Stimulated activated naive B cell treated with anti-CD40 and anti-IgM and Interleukin-4, amounts not matched to agents 10 μg/mL and 1 μg/mL and 100 μg/mL, for 72 hours (primary cell): ENCODE results near the gene NCBP2L.
A peak's percentile ranks its signal among the peaks of the same experiment; 100 is the strongest.

Experiments
- ATAC-seq, 2 donors: fragments of 150-1000 bp; cut with Tn5 transposase; replicated peaks; 2 replicates each; pipeline ENCODE4 v1.10.0; 2021; ENCODE audit warnings: moderate library complexity in 1 of 2
- DNase-seq: peaks from one replicate; pipeline ENCODE4 v3.0.0; 2021
- H3K27ac Mint-ChIP-seq: one replicate; pipeline ENCODE4 v1.8.0; 2022; ENCODE audit warnings: mild to moderate bottlenecking, mixed read lengths
- H3K27me3 Mint-ChIP-seq, 2 donors: one replicate each; pipeline ENCODE4 v1.8.0; 2022; ENCODE audit warnings: mixed read lengths in 2 of 2
- H3K36me3 Mint-ChIP-seq, 2 donors: one replicate each; pipeline ENCODE4 v1.8.0; 2022; ENCODE audit warnings: mixed read lengths in 2 of 2, mild to moderate bottlenecking in 1 of 2
- H3K4me1 Mint-ChIP-seq, 2 donors: one replicate each; pipeline ENCODE4 v1.8.0; 2022; ENCODE audit warnings: mixed read lengths in 2 of 2, mild to moderate bottlenecking in 1 of 2
- H3K4me3 Mint-ChIP-seq, 2 donors: one replicate each; pipeline ENCODE4 v1.8.0; 2022; ENCODE audit warnings: mild to moderate bottlenecking in 2 of 2, mixed read lengths in 2 of 2, moderate library complexity in 1 of 2
- H3K9me3 Mint-ChIP-seq, 2 donors: one replicate each; pipeline ENCODE4 v1.8.0; 2022; ENCODE audit warnings: mixed read lengths in 2 of 2, mild to moderate bottlenecking in 1 of 2

The NCBP2L gene

DNA sequence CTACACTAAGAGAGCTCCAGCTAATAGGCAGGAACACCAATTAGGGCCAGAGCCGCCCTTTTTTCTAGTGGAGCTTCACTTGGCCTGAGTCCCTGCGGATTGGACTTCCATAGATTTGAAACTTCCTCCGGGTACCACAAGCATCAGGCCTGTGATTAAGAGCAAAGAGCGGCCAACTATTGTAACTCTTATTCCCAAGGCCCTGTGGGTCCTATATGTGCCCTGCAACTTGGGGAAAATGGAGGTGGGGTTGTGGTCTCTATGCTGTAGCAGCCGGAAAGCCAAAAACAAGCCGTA, at the start of gene NCBP2L:
Gene NCBP2L (plus strand): TSS at position 198 of the 297 bp plus-strand sequence. CDS start 16,488 bp downstream, outside the sequence.
- DNase-seq (no peak), ATAC-seq (no peak)
- H3K27ac Mint-ChIP-seq, result no peak within 1 kb of the TSS
- H3K9me3 Mint-ChIP-seq, result no peaks in the 10 kb centered on the region
- peaks cover 0 to 17% of the 10 kb centered on the region in 2 donors for H3K27me3 Mint-ChIP-seq
- no peaks in the 10 kb centered on the region for H3K36me3 Mint-ChIP-seq
- peaks cover 11 to 20% of the 10 kb centered on the region in 2 donors for H3K4me1 Mint-ChIP-seq
- H3K4me3 Mint-ChIP-seq, result peak within 1 kb of the TSS; percentile 79 to 80

DNA sequence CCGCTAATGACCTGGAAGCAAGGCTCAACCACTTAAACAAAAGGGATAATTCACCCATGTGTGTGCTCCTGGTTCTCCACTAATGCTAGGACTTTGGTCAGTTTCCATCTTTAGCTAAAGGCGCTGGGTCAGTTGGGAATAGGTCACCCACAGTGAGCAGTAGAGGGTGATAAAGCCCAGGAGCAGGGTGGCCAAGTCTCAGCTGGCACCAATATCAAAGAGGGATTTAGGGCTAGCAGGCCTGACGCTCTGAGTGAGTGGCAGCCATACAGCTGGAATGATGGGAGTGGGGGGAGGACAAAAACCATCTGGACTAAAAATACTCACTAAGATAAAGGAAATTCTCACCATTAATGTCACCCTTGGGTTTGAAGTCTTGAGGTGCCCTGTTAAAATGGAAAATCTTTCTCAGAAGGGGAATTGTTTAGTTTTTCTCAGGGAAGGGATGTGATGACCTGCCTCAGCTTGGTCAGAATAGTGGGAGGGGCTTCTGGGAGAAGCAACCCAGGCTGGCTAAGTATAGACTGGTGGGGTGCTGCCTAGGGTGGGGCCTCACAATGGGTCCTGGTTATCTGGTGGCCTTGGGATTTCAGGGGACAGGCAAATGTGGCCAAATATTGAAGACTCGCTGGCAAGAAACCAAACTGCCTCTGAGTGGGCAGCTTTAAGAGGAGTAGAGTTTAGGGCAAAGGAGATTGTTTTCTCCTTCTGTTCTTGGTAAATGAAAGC, 49.0 kb upstream of the NCBP2L start:
- no peaks in the 10 kb centered on the region for H3K9me3 Mint-ChIP-seq
- DNase-seq, result no peak
- ATAC-seq, result no peak
- peaks cover 8 to 20% of the 10 kb centered on the region in 2 donors for H3K4me1 Mint-ChIP-seq
- no peaks in the 10 kb centered on the region for H3K27me3 Mint-ChIP-seq
- H3K27ac Mint-ChIP-seq, result no peak overlapping the region
- H3K36me3 Mint-ChIP-seq, result no peaks in the 10 kb centered on the region
- H3K4me3 Mint-ChIP-seq, result no peak overlapping the region

DNA sequence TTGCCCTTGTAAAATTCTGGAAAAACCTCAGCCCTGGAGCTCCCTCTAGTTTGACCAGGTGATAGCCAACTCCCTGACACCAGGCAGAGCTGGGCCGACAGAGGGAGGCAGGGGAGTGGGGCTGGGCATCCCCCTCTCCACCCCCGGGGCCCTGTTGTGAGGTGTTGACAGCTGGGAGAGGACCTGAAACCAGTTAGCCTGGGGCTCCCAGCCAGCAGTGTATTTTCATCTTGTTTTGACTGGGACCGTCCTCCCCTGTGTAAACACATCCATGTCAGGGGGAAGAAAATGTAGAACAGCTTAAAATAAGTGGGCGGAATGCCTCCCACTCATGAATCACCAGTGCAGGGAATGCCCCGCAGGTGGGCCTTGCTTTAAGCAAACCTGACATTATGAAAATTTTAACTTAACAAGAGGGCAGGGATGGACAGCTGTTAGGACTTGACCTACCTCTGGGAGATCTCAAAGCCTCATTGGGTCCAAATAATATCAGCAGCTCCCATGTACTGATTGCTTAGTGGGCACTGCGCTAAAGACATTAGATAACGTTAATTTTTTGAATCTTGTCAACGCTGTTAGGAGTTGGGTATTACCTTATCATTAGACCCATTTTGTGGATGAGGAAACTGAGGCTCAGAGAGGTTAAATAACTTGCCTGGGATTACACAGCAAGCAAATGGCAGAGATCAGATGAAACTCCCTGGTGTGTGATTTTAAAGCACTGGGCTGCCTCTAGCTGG, 47.8 kb upstream of the NCBP2L start:
- Mint-ChIP-seq H3K9me3 (no peaks in the 10 kb centered on the region), H3K4me3 (no peak overlapping the region), H3K27me3 (no peaks in the 10 kb centered on the region), H3K36me3 (no peaks in the 10 kb centered on the region), H3K4me1 (peaks cover 8 to 20% of the 10 kb centered on the region in 2 donors), H3K27ac (no peak overlapping the region)
- ATAC-seq, result peak; percentile 85 to 92
- DNase-seq, result peak; percentile 30

DNA sequence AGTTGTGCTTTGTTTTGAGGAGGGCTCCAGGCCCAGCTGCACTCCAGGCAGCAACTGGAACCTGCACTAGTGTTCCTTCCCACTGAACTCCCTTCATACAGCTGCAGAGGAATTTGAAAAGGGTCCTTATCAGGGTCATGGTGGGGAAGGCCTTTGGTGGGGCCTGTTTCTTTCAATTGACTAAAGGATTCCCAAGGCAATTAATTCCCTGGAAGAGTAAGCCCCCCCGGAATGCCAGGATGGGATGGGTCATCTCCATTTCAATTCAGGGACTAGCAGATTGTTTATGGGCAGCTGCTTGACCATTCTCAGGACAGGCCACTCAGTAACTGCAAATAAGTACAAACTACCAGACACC, 47.3 kb upstream of the NCBP2L start:
- Mint-ChIP-seq H3K9me3 (no peaks in the 10 kb centered on the region), H3K4me1 (peaks cover 8 to 20% of the 10 kb centered on the region in 2 donors), H3K27ac (no peak overlapping the region), H3K27me3 (no peaks in the 10 kb centered on the region), H3K4me3 (no peak overlapping the region), H3K36me3 (no peaks in the 10 kb centered on the region)
- ATAC-seq, result no peak
- DNase-seq, result no peak

DNA sequence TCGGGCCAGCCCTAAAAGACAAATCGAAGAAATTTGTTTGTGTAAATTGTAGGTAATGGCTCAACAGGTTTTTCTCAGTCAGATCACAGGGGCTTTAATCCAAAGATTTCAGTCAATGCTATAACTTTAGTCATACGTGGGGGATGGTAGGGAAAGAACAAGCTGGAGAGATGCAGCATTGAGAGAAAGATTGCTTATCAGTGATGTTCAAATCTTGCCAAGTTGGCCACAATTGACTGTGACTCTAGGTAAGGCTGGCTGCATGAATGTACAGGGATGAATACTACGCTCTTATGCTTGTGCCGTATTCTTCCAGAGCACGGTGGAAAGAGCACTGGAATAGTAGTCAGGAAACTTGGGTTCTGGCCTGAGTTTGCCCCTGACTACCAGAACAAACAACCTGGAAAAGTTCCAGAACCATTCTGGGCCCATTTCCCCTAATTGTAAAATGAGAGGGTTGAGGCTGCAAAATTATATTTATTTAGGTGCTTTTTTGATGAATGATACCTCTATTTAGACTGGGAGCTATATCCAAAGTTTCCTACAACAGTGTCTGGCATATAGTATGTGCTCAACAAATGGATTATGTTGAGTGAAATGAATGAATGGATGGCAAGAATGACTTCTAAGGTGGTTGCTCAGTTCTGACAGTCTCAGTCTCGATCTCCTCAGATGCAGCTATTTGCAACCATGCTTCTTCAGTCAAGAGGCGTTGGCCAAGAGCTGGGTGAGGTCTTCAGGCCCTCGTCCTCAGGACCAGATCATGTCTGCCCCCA, 46.4 kb upstream of the NCBP2L start:
- H3K9me3 Mint-ChIP-seq, result no peaks in the 10 kb centered on the region

DNA sequence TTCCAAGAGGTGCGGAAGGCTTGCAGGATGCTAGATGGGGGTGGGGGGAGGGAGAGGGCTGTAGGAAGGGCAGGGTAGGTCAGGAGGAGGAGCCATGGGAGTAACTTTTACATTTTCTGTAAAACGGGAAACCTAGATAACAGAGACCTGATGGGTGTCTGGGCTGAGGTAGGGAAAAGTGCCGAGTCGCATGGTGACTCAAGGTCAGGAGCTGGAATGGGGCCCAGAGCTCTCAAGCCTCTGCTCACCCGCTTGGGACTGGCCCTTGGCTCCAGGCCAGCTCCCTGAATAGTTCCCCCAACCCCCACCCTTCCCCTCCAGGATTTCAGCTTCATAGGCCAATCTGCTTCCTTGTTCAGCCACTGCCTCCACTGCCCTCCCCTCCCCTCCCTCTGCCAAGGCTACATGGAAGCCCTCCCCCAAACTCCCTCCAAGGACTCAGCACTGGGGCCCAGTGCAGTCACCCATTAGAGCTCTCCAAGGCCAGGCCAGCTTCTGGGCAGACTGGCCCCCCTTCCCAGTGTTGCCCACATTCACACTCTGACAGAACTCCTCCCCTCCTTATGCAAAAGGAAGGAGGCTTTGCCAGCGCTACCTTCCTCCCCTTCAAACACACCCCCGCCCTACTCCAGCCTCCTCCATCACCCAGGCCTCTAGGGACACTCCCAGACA, 45.6 kb upstream of the NCBP2L start:
- Mint-ChIP-seq H3K4me3 (no peak overlapping the region), H3K4me1 (peaks cover 8 to 20% of the 10 kb centered on the region in 2 donors), H3K36me3 (no peaks in the 10 kb centered on the region), H3K9me3 (no peaks in the 10 kb centered on the region), H3K27ac (no peak overlapping the region), H3K27me3 (no peaks in the 10 kb centered on the region)
- ATAC-seq (no peak), DNase-seq (no peak)

More for the DNA sequence above, 46.4 kb upstream of the NCBP2L start:
- Mint-ChIP-seq H3K4me3 (no peak overlapping the region), H3K27me3 (no peaks in the 10 kb centered on the region), H3K4me1 (peaks cover 8 to 20% of the 10 kb centered on the region in 2 donors), H3K27ac (peak overlapping the region; percentile 81), H3K36me3 (no peaks in the 10 kb centered on the region)
- DNase-seq (no peak), ATAC-seq (no peak)

DNA sequence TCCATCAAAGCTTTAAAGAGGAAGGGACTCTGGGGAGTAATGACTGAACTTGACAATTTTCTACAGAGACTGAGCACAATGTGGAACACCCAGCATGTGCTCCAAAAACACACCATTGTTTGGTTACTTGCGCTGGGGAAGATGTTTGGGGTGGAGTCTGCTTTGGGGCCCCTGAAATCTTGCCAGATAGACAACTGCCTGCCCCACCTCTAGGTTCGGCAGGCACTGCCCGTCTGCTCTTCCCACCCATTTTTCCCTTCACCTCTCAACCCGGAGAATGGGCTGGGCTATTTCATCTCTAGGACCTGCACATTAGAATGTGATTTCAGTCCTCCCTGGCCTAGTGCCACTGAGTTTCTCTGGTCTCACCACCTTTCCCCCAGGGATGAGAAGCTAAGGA, 43.8 kb upstream of the NCBP2L start:
- Mint-ChIP-seq H3K27ac (no peak overlapping the region), H3K4me1 (peaks cover 6 to 17% of the 10 kb centered on the region in 2 donors)

DNA sequence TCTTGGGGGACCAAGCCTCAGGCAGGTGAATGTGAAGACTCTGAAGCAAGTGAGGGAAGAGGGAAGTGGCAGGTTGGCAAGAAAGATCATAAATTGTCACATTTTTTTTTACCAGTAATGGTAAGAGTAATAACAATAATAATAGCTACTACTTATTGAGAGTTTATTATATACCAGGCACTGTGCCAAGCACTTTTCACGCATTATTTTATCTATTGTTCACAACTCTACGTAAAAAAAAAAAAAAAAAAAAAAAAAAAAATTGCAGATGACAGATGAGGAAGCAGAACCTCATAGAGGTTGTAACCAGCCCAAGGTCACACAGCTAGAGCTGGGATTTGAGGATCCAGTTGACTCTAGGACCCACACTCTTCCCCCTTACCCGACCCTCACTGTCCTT, 42.9 kb upstream of the NCBP2L start:
- Mint-ChIP-seq H3K9me3 (no peaks in the 10 kb centered on the region), H3K36me3 (no peaks in the 10 kb centered on the region), H3K27me3 (peaks cover 0 to 3% of the 10 kb centered on the region in 2 donors), H3K4me3 (no peak overlapping the region), H3K27ac (no peak overlapping the region), H3K4me1 (peaks cover 3 to 9% of the 10 kb centered on the region in 2 donors)
- DNase-seq (no peak), ATAC-seq (no peak)

More for the DNA sequence above, 43.8 kb upstream of the NCBP2L start:
- H3K36me3 Mint-ChIP-seq, result no peaks in the 10 kb centered on the region
- no peak overlapping the region for H3K4me3 Mint-ChIP-seq
- no peaks in the 10 kb centered on the region for H3K27me3 Mint-ChIP-seq
- DNase-seq (no peak), ATAC-seq (no peak)
- H3K9me3 Mint-ChIP-seq, result no peaks in the 10 kb centered on the region

DNA sequence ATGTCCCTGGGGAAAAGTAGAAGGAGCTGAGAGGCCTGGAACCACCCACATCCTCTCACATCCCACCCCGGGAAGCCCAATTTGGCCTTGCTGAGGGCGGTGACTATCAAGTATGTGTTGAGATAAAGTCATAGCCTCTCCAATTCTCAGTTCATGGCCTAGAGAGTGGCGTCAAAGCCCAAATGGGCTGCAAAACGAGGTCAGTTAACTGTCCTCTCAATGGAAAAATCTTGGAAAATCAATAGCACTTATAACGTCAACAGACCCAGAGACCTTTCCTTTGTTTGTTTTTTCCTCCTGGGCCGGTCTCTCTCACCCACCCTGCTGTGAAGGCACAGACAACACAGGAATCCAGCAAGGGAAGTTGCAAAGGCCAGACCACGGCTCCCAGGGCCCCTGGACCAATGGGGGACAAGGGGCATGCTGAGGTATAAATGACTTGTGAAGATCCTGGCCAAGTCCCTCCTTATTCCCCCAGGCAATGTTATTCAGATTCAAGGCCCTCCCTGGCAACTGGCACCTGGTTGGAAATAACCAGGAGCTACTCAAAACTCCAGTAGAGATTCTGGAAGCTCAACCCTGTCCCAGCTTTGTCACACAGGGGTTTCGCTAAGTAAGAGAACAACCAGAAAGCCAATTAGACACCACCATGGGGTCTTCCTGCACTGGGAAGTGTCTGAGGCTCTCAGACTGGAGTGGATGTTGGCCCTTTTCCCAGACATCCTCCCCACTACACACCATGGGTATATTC, 40.6 kb upstream of the NCBP2L start:
- ATAC-seq (no peak), DNase-seq (no peak)
- H3K4me3 Mint-ChIP-seq, result no peak overlapping the region
- peaks cover 8 to 15% of the 10 kb centered on the region in 2 donors for H3K4me1 Mint-ChIP-seq
- no peaks in the 10 kb centered on the region for H3K36me3 Mint-ChIP-seq
- peaks cover 0 to 5% of the 10 kb centered on the region in 2 donors for H3K27me3 Mint-ChIP-seq
- H3K27ac Mint-ChIP-seq, result no peak overlapping the region
- peaks cover 0 to 4% of the 10 kb centered on the region in 2 donors for H3K9me3 Mint-ChIP-seq

DNA sequence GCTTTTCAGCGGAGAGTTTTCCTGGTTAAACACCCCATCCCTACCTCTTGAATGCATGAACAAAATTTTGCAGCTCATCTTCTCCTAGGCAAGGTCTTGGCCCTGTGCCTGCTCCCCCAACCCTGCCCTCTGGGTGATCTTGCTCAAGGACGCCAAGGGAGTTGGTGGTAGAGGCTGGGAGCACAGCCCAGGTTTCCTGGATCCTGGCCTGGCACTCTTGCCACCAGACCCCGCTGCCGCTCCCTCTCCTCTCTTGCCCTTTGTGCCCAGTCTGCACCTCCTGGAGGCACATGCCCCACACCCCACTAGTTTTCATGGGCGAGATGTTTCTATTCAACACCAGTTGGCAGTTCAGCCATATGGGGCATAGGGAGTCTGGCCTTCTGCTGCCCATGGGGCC, 39.3 kb upstream of the NCBP2L start:
- peaks cover 0 to 4% of the 10 kb centered on the region in 2 donors for H3K9me3 Mint-ChIP-seq
- H3K4me3 Mint-ChIP-seq, result no peak overlapping the region
- H3K27ac Mint-ChIP-seq, result no peak overlapping the region
- ATAC-seq, result no peak
- peaks cover 6 to 17% of the 10 kb centered on the region in 2 donors for H3K4me1 Mint-ChIP-seq
- no peaks in the 10 kb centered on the region for H3K36me3 Mint-ChIP-seq
- peaks cover 0 to 10% of the 10 kb centered on the region in 2 donors for H3K27me3 Mint-ChIP-seq
- no peak for DNase-seq

DNA sequence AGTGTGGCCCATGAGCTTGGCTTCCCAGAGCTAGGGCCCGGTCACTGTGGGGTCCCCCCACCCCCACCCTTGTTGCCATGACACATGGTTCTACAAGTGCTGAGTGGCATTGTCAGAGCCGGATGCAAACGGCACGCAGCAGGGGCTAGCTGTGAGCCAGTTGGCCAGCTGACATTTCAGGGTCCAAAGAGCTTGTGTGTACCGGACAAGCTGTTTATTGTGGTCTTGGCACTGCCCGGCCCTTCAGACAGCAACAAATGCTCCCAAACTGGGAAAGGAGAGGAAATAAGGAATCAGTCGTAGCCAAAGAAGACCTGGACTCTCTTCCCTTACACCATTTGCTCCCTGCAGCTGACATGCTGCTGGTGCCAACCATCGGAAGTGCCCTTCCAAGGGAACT, 38.8 kb upstream of the NCBP2L start:
- Mint-ChIP-seq H3K27me3 (peaks cover 0 to 10% of the 10 kb centered on the region in 2 donors), H3K4me1 (peaks cover 6 to 17% of the 10 kb centered on the region in 2 donors), H3K9me3 (peaks cover 0 to 4% of the 10 kb centered on the region in 2 donors), H3K27ac (no peak overlapping the region), H3K4me3 (no peak overlapping the region), H3K36me3 (no peaks in the 10 kb centered on the region)
- ATAC-seq (no peak), DNase-seq (no peak)

DNA sequence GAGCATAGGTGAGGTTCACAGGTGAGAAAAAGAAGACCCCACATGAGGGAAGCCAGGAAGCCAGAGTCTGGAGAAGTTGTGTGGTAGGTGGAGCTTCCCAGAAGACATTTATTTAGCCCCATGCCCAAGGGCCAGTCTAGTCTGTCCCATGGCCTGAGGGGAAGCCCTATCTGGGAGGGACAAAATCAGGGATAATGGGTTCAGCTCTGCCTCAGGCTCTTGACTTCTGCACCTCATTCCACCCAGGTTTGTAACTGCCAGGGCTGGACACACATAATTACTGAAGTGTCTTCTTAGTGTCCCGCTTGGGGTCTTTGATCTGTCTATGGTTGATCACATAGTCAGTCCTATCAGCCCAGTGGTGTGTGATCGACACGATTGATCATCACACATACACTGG, 38.0 kb upstream of the NCBP2L start:
- Mint-ChIP-seq H3K27ac (no peak overlapping the region), H3K4me3 (no peak overlapping the region), H3K9me3 (peaks cover 0 to 4% of the 10 kb centered on the region in 2 donors), H3K4me1 (peaks cover 6 to 17% of the 10 kb centered on the region in 2 donors), H3K27me3 (peaks cover 0 to 10% of the 10 kb centered on the region in 2 donors), H3K36me3 (no peaks in the 10 kb centered on the region)
- ATAC-seq, result no peak
- DNase-seq, result no peak

DNA sequence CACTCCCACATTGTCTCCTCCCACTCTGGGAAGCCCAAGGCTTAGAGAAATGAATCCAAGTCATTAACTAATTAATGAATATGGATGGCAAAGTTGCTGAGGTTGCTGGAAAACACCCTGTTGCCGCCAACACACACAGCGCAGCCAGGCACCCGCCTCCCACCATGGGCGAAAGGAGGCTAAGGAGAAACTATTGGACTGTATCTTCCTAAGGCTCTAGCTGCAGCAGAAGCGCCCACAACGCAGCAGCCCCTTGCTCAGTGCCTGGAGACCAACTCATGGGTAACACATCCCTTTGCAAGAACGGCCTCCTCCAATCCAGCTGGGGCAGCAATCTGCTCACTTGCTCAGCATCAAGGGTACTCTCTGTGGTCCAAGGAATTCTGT, 36.1 kb upstream of the NCBP2L start:
- ATAC-seq (peak; percentile 16 to 45), DNase-seq (no peak)
- H3K36me3 Mint-ChIP-seq, result no peaks in the 10 kb centered on the region

More for the DNA sequence above, 36.1 kb upstream of the NCBP2L start:
- Mint-ChIP-seq H3K4me1 (peaks cover 6 to 17% of the 10 kb centered on the region in 2 donors), H3K27ac (no peak overlapping the region), H3K4me3 (peak overlapping the region; percentile 88 to 89), H3K9me3 (peaks cover 0 to 4% of the 10 kb centered on the region in 2 donors), H3K27me3 (peaks cover 0 to 10% of the 10 kb centered on the region in 2 donors)
